C4-2B (cell line): ENCODE results near the gene PDE4D.

ENCODE experiments used
- ZFX ChIP-seq: fragments of 450-650 bp; IDR thresholded peaks from 2 replicates; pipeline ENCODE4 v1.6.1; 2017
- TF ChIP-seq, protein P1 (sequence below): fragments of 450-650 bp; conservative IDR thresholded peaks from 2 replicates; pipeline ENCODE4 v1.5.1; 2017; ENCODE audit warnings: mild to moderate bottlenecking

DNA sequence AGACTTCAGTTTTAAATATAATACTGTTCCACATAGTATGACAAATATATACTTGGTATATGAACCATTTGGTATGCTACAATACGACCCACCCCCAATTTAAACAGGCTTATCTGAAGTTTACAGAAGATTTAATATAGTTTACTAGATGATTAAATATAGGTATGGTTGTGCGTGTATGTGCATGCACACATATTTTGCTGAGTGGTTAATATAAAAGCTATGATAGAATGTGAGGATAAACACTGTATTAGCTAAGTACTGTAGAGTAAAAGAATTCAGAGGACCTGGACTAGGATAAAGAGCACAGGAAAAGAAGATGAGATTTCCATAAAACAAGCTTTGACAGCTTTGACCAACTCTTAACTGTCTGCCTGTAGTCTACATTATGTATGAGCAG, 356.7 kb downstream of the PDE4D start:
- TF ChIP-seq, protein P1, sequence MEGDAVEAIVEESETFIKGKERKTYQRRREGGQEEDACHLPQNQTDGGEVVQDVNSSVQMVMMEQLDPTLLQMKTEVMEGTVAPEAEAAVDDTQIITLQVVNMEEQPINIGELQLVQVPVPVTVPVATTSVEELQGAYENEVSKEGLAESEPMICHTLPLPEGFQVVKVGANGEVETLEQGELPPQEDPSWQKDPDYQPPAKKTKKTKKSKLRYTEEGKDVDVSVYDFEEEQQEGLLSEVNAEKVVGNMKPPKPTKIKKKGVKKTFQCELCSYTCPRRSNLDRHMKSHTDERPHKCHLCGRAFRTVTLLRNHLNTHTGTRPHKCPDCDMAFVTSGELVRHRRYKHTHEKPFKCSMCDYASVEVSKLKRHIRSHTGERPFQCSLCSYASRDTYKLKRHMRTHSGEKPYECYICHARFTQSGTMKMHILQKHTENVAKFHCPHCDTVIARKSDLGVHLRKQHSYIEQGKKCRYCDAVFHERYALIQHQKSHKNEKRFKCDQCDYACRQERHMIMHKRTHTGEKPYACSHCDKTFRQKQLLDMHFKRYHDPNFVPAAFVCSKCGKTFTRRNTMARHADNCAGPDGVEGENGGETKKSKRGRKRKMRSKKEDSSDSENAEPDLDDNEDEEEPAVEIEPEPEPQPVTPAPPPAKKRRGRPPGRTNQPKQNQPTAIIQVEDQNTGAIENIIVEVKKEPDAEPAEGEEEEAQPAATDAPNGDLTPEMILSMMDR = no peak
- no peak for TF ChIP-seq ZFX
